ENCODE results near the gene FOXP1. TPM values are rescaled to one million over a fixed set of nuclear protein-coding genes. Genes with fewer than 3 reads are reported as not detected.

The FOXP1 gene
- total RNA-seq, 1 donor from 2014 or later: 128 TPM

GRCh38 chr3:71211083-71211482, 372.4 kb downstream of the FOXP1 start:
- H3K27ac ChIP-seq: peak overlapping the region; percentile 7
- TF ChIP-seq POLR2AphosphoS5 (IDR thresholded peaks at IDR 0.05; ENCODE audit: insufficient read depth in 1 of 2, low read depth in 1 of 2): no peak
- no peak for TF ChIP-seq POLR2A (IDR thresholded peaks at IDR 0.05)
- TF ChIP-seq CTCF (IDR thresholded peaks at IDR 0.05): no peak
- no peaks in the 10 kb centered on the region for H3K27me3 ChIP-seq
- peaks cover 29% of the 10 kb centered on the region for H3K4me1 ChIP-seq
- H3K9me3 ChIP-seq: no peaks in the 10 kb centered on the region
- DNase-seq (ENCODE audit: extremely low spot score in 2 of 2): no peak
- H3K4me3 ChIP-seq: no peak overlapping the region
- H3K36me3 ChIP-seq: no peaks in the 10 kb centered on the region
- intact Hi-C loops (cut with DNase I): loop anchor here (1.0 kb wide), 1 partner anchor 33 kb away; no protein-coding TSS in a partner anchor

GRCh38 chr3:71210257-71211007, 373.1 kb downstream of the FOXP1 start:
- Histone ChIP-seq H3K4me1 (peaks cover 29% of the 10 kb centered on the region), H3K9me3 (no peaks in the 10 kb centered on the region), H3K36me3 (no peaks in the 10 kb centered on the region), H3K4me3 (no peak overlapping the region), H3K27me3 (no peaks in the 10 kb centered on the region), H3K27ac (peak overlapping the region; percentile 7)
- peak in 1 of 3 experiments; percentile 17 for TF ChIP-seq CTCF (IDR thresholded peaks at IDR 0.05)
- TF ChIP-seq POLR2A (IDR thresholded peaks at IDR 0.05): no peak
- peak in 1 of 2 donors; percentile 24 for TF ChIP-seq POLR2AphosphoS5 (IDR thresholded peaks at IDR 0.05; ENCODE audit: insufficient read depth in 1 of 2, low read depth in 1 of 2)
- intact Hi-C loops (cut with DNase I): loop anchor here (1.0 kb wide), 1 partner anchor 32 kb away; no protein-coding TSS in a partner anchor
- DNase-seq (ENCODE audit: extremely low spot score in 2 of 2): no peak

GRCh38 chr3:71208211-71209095, 375.1 kb downstream of the FOXP1 start:
- H3K27me3 ChIP-seq: no peaks in the 10 kb centered on the region
- H3K4me3 ChIP-seq: no peak overlapping the region
- no peaks in the 10 kb centered on the region for H3K9me3 ChIP-seq
- TF ChIP-seq CTCF (IDR thresholded peaks at IDR 0.05) (no peak), POLR2AphosphoS5 (IDR thresholded peaks at IDR 0.05; ENCODE audit: insufficient read depth in 1 of 2, low read depth in 1 of 2) (no peak), POLR2A (IDR thresholded peaks at IDR 0.05) (no peak)
- H3K27ac ChIP-seq: no peak overlapping the region
- no peaks in the 10 kb centered on the region for H3K36me3 ChIP-seq
- DNase-seq (ENCODE audit: extremely low spot score in 2 of 2): no peak
- H3K4me1 ChIP-seq: peaks cover 29% of the 10 kb centered on the region
- intact Hi-C loops (cut with DNase I): no loop called here

GRCh38 chr3:71207632-71208031, 375.9 kb downstream of the FOXP1 start:
- Histone ChIP-seq H3K36me3 (no peaks in the 10 kb centered on the region), H3K4me3 (no peak overlapping the region), H3K27ac (no peak overlapping the region), H3K4me1 (peaks cover 29% of the 10 kb centered on the region), H3K27me3 (no peaks in the 10 kb centered on the region), H3K9me3 (no peaks in the 10 kb centered on the region)
- no peak for DNase-seq (ENCODE audit: extremely low spot score in 2 of 2)
- TF ChIP-seq CTCF (IDR thresholded peaks at IDR 0.05) (no peak), POLR2A (IDR thresholded peaks at IDR 0.05) (no peak), POLR2AphosphoS5 (IDR thresholded peaks at IDR 0.05; ENCODE audit: insufficient read depth in 1 of 2, low read depth in 1 of 2) (no peak)
- intact Hi-C loops (cut with DNase I): no loop called here
